ENCODE data around the gene ANO6.

GRCh38 chr12:45416126-45416525, 200.2 kb downstream of the ANO6 start:
- TF ChIP-seq CTCF (IDR thresholded peaks at IDR 0.05) (no peak), ATF6 (CRISPR knock-in tag; IDR thresholded peaks at IDR 0.05) (no peak), ZNF396 (CRISPR knock-in tag; IDR thresholded peaks at IDR 0.05; ENCODE audit: borderline replicate concordance) (no peak), CREB1 (CRISPR knock-in tag; IDR thresholded peaks at IDR 0.05) (no peak), FOXP4 (CRISPR knock-in tag; IDR thresholded peaks at IDR 0.05) (no peak), TEAD1 (CRISPR knock-in tag; IDR thresholded peaks at IDR 0.05) (no peak), SP1 (CRISPR knock-in tag; conservative IDR thresholded peaks at IDR 0.05) (no peak), ZBTB43 (CRISPR knock-in tag; IDR thresholded peaks at IDR 0.05) (no peak), ESRRA (CRISPR knock-in tag; IDR thresholded peaks at IDR 0.05; ENCODE audit: borderline replicate concordance) (no peak), E2F4 (CRISPR knock-in tag; IDR thresholded peaks at IDR 0.05; ENCODE audit: borderline replicate concordance, low read depth) (no peak), NR3C1 (CRISPR knock-in tag; conservative IDR thresholded peaks at IDR 0.05; ENCODE audit: low read depth) (no peak), MAX (CRISPR knock-in tag; IDR thresholded peaks at IDR 0.05) (no peak)

All from WTC11 (cell line).